Stimulated activated CD4-positive, alpha-beta T cell treated with anti-CD3 and anti-CD28 coated beads, Interleukin-12 subunit alpha, Interleukin-12 subunit beta, amount 100 ng/mL, for 24 hours (primary cell): ENCODE measurements around the gene C1QTNF8.

Experiments used
- DNase-seq, 2 experiments: peaks; one replicate each; pipeline ENCODE4 v3.0.0-alpha.2; 2020; ENCODE audit warnings: low read depth in 2 of 2

Gene C1QTNF8

GRCh38 chr16:1060416-1061340 is 35.4 kb downstream of the C1QTNF8 start:
- DNase-seq: no peak

GRCh38 chr16:1059310-1059709 is 36.7 kb downstream of the C1QTNF8 start:
- no peak for DNase-seq

- DNase-seq: no peak
These were observed 37.8 kb downstream of the C1QTNF8 start for GRCh38 chr16:1058216-1058615.

- peak; percentile 53 to 68 for DNase-seq
These were observed 38.7 kb downstream of the C1QTNF8 start for GRCh38 chr16:1057252-1057932.

- no peak for DNase-seq
These were observed 39.8 kb downstream of the C1QTNF8 start for GRCh38 chr16:1056196-1056595.

GRCh38 chr16:1055557-1055924 is 40.5 kb downstream of the C1QTNF8 start:
- DNase-seq: no peak

GRCh38 chr16:1054660-1055556 is 41.1 kb downstream of the C1QTNF8 start:
- peak in 1 of 2 experiments; percentile 36 for DNase-seq

GRCh38 chr16:1053700-1054368 is 42.2 kb downstream of the C1QTNF8 start:
- no peak for DNase-seq

GRCh38 chr16:1053121-1053521 is 42.9 kb downstream of the C1QTNF8 start:
- no peak for DNase-seq

- no peak for DNase-seq
These were observed 43.3 kb downstream of the C1QTNF8 start for GRCh38 chr16:1052721-1053120.

GRCh38 chr16:1051446-1051845 is 44.6 kb downstream of the C1QTNF8 start:
- DNase-seq: no peak

GRCh38 chr16:1050921-1051320 is 45.1 kb downstream of the C1QTNF8 start:
- no peak for DNase-seq

GRCh38 chr16:1050516-1050915 is 45.5 kb downstream of the C1QTNF8 start:
- no peak for DNase-seq

- DNase-seq: no peak
These were observed 46.1 kb downstream of the C1QTNF8 start for GRCh38 chr16:1049976-1050247.

GRCh38 chr16:1049113-1049975 is 46.7 kb downstream of the C1QTNF8 start:
- no peak for DNase-seq

GRCh38 chr16:1048442-1049112 is 47.5 kb downstream of the C1QTNF8 start:
- DNase-seq: peak in 1 of 2 experiments; percentile 18

- no peak for DNase-seq
These were observed 48.2 kb downstream of the C1QTNF8 start for GRCh38 chr16:1047801-1048200.

- no peak for DNase-seq
These were observed 48.9 kb downstream of the C1QTNF8 start for GRCh38 chr16:1047123-1047522.

GRCh38 chr16:1045993-1046911 is 49.8 kb downstream of the C1QTNF8 start:
- DNase-seq: no peak
